Endothelial cell of umbilical vein (primary cell): ENCODE results near the gene FLNB. TPM values are rescaled to one million over a fixed set of nuclear protein-coding genes. Genes with fewer than 3 reads are reported as not detected.

ENCODE experiments used
- BruUV-seq: library from RNA; stranded (reverse); fragments of 400-500 nt; replicated peaks from 2 replicates; lab custom pipeline; 2021; lab: Mats Ljungman, UMichigan
- CTCF ChIA-PET: fragments of 300-600, 350-600 bp; sonication (Branson Sonifier 250); formaldehyde crosslinking; loops from one replicate; lab custom pipeline; 2021; ENCODE audit warnings: antibody characterized with exemption, inconsistent platforms; lab: Charles Lee
- POLR2A ChIA-PET: fragments of 300-600, 350-600 bp; sonication (Branson Sonifier 250); formaldehyde crosslinking; loops from one replicate; lab custom pipeline; 2021; ENCODE audit warnings: antibody characterized with exemption, inconsistent platforms; lab: Charles Lee
- DNase-seq: peaks from one replicate; pipeline ENCODE4 v3.0.0-alpha.2; 2011; ENCODE audit warnings: low read depth, low spot score
- FAIRE-seq: peaks from 2 replicates; lab custom pipeline; 2011; peaks lifted over from hg19 to GRCh38; lab: Jason Lieb, UNC
- H2AFZ ChIP-seq: 2 replicates; pipeline ENCODE4 v1.6.0; 2012; ENCODE audit warnings: low read depth, low read length, control low read depth, inconsistent platforms
- H3K27ac ChIP-seq: 2 replicates; pipeline ENCODE4 v1.5.1; 2011; ENCODE audit warnings: low read depth, mild to moderate bottlenecking, control low read depth, low read length, moderate library complexity; ENCODE audit not compliant: insufficient read depth
- H3K27me3 ChIP-seq, 2 experiments: 2 replicates each; pipeline versions ENCODE4 v1.6.0 to v1.6.1; 2011; ENCODE audit warnings: low read length in 2 of 2, mixed read lengths in 1 of 2; ENCODE audit not compliant: control insufficient read depth in 2 of 2, insufficient read depth in 2 of 2
- H3K36me3 ChIP-seq, 2 experiments: 2 replicates in 1 of 2; 3 replicates in 1 of 2; pipeline ENCODE4 v1.5.1; 2011; ENCODE audit warnings: low read length in 2 of 2, mild to moderate bottlenecking in 1 of 2, moderate library complexity in 1 of 2; ENCODE audit not compliant: control insufficient read depth in 2 of 2, insufficient read depth in 2 of 2; ENCODE audit errors: extremely low read depth in 1 of 2
- H3K4me1 ChIP-seq: 3 replicates; pipeline ENCODE4 v1.5.1; 2011; ENCODE audit warnings: mild to moderate bottlenecking, low read length; ENCODE audit not compliant: control insufficient read depth, insufficient read depth; ENCODE audit errors: extremely low read depth
- H3K4me2 ChIP-seq: 2 replicates; pipeline ENCODE4 v1.6.1; 2011; ENCODE audit warnings: low read length, control low read depth, mixed read lengths; ENCODE audit not compliant: insufficient read depth
- H3K4me3 ChIP-seq, 3 experiments: fragments of 200-600 bp in 1 of 3; sonication (generic), shearing (Covaris generic) in 1 of 3; replicated peaks in 1 of 3; 2 replicates each; pipeline ENCODE4 v1.5.1; 2011 to 2016; ENCODE audit warnings: control low read depth in 3 of 3, low read length in 3 of 3, mild to moderate bottlenecking in 2 of 3, inconsistent platforms in 1 of 3, low read depth in 1 of 3, moderate library complexity in 1 of 3; ENCODE audit not compliant: insufficient read depth in 1 of 3
- H3K79me2 ChIP-seq: 2 replicates; pipeline ENCODE4 v1.6.0; 2012; ENCODE audit warnings: low read length, inconsistent platforms; ENCODE audit not compliant: control insufficient read depth, insufficient read depth
- H3K9ac ChIP-seq: replicated peaks from 2 replicates; pipeline ENCODE3; 2011; ENCODE audit warnings: low read length, control low read depth; ENCODE audit not compliant: insufficient read depth; ENCODE audit errors: extremely low read depth
- H3K9me1 ChIP-seq: replicated peaks from 3 replicates; pipeline ENCODE4 v1.6.0; 2011; ENCODE audit warnings: mild to moderate bottlenecking, low read length; ENCODE audit not compliant: control insufficient read depth, insufficient read depth; ENCODE audit errors: extremely low read depth
- H3K9me3 ChIP-seq: replicated peaks from 2 replicates; pipeline ENCODE4 v1.5.1; 2012; ENCODE audit warnings: low read length, inconsistent platforms; ENCODE audit not compliant: control insufficient read depth, insufficient read depth
- H4K20me1 ChIP-seq: replicated peaks from 2 replicates; pipeline ENCODE3; 2011; ENCODE audit warnings: mild to moderate bottlenecking, low read length; ENCODE audit not compliant: control insufficient read depth, insufficient read depth; ENCODE audit errors: extremely low read depth
- EZH2 ChIP-seq: IDR thresholded peaks from 2 replicates; pipeline ENCODE4 v1.6.1; 2012; ENCODE audit warnings: borderline replicate concordance, low read depth, mild to moderate bottlenecking, moderate library complexity, low read length, inconsistent platforms; ENCODE audit not compliant: severe bottlenecking
- FOS ChIP-seq: IDR thresholded peaks from 2 replicates; pipeline ENCODE4 v1.6.1; 2011; ENCODE audit warnings: mild to moderate bottlenecking, low read length, moderate library complexity, borderline replicate concordance; ENCODE audit not compliant: insufficient read depth
- GATA2 ChIP-seq: IDR thresholded peaks from 2 replicates; pipeline ENCODE4 v1.7.0; 2011; ENCODE audit warnings: low read depth, mild to moderate bottlenecking, moderate library complexity, mixed read lengths, low read length; ENCODE audit not compliant: insufficient read length, insufficient read depth
- JUN ChIP-seq: IDR thresholded peaks from 2 replicates; pipeline ENCODE4 v1.6.1; 2011; ENCODE audit warnings: borderline replicate concordance, low read depth; ENCODE audit not compliant: insufficient read length, insufficient read depth
- MYC ChIP-seq: IDR thresholded peaks from one replicate; pipeline ENCODE4 v1.6.1; 2011; ENCODE audit warnings: mild to moderate bottlenecking, low read depth, low read length
- POLR2A ChIP-seq: IDR thresholded peaks from 2 replicates; pipeline ENCODE4 v1.6.1; 2012; ENCODE audit warnings: low read depth, mild to moderate bottlenecking, control low read depth, low read length
- POLR2AphosphoS5 ChIP-seq: IDR thresholded peaks from 2 replicates; pipeline ENCODE4 v1.6.1; 2012; ENCODE audit warnings: low read depth, mild to moderate bottlenecking, control low read depth, low read length, moderate library complexity; ENCODE audit not compliant: insufficient read depth
- dilution Hi-C: fragments of 300-500 bp; cut with MboI; formaldehyde crosslinking; loops from one replicate; pipeline ENCODE4 v1.15.0; 2019; ENCODE audit warnings: low sequenced_read_pairs; ENCODE audit not compliant: extremely low pct_ligation_motif_present
- intact Hi-C: fragments of 100-400 bp; cut with micrococcal nuclease; formaldehyde crosslinking; loops from one replicate; pipeline ENCODE4 v1.10.0; 2022
- polyA plus RNA-seq, 4 experiments: library from polyadenylated mRNA; depleted of rRNA in 3 of 4; stranded (reverse) in 3 of 4; unstranded in 1 of 4; fragments of >200 nt; gene quantifications; 2 replicates each; pipeline versions ENCODE4 v1.2.1 to v1.2.3, GENCODE V29; 2011 to 2012; ENCODE audit warnings: missing spikeins in 1 of 4
- total RNA-seq: library from RNA; stranded (reverse); gene quantifications from 2 replicates; pipeline ENCODE4 v1.2.3, GENCODE V29; 2021
- TF ChIP-seq, protein P1 (sequence below), 2 donors: IDR thresholded peaks; 1 replicate in 1 of 2; 2 replicates in 1 of 2; pipeline ENCODE4 v1.5.1; 2011; ENCODE audit warnings: low read length in 2 of 2, mild to moderate bottlenecking in 2 of 2, moderate library complexity in 2 of 2, control low read depth in 1 of 2, inconsistent platforms in 1 of 2, low read depth in 1 of 2; ENCODE audit not compliant: insufficient read depth in 1 of 2; ENCODE audit errors: extremely low read depth in 1 of 2
- TF ChIP-seq, protein P2 (sequence below): IDR thresholded peaks from 2 replicates; pipeline ENCODE4 v1.6.1; 2011; ENCODE audit not compliant: insufficient read depth, insufficient read length

FLNB gene
- total and polyA plus RNA-seq, 2 donors (not counting 3 experiments of a cell fraction or from before 2014, with no cell fraction given): 479 to 670 TPM

DNA sequence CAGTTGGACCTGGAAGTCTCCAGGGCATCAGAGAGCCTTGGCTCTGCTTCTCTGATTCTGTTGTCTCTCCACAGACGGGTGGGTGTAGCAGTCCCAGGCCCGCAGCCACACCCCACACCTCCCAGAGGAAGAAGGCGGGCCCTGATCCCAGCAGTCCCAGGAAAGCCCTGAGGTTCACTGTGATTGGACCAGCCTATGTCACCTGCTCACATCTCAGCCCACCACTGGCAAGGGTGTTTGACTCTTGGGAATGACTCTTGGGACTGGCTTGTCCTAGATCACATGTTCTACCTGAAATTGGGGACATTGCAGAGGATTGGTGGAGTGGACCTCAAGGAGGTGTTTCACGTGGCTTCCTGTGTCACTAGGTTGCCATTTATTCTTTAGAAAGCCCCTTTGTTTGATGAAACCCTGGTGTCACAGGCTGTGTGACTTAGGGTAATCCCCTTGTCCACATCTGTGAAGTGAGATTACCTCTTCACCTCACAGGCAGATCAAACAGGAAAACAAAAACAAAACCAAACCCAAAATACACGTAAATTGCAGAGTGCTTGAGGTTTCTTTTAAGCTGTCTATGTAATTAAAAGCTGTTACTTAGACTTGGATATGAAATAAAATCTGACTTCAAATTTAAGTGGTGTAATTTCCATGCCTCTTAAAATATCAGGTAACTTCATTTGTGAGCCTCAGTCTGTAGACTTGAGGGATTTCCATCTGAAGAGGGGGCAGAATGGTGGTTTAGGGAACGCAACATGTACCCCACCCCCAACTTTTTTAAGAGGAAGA lies 26.7 kb downstream of the FLNB start:
- no peak for FAIRE-seq
- H3K4me2 ChIP-seq: no peak overlapping the region
- ChIA-PET CTCF (interaction anchor here (1.1 to 1.5 kb wide), 3 partner anchors 8 to 15 kb away, joined by 4 to 6 read pairs (median 6); no protein-coding TSS in a partner anchor), POLR2A (no interaction called here)
- H2AFZ ChIP-seq: no peak overlapping the region
- intact Hi-C loops (no loop called here), dilution Hi-C loops (loop anchor here (25.0 kb wide), 1 partner anchor 98 kb away; no protein-coding TSS in a partner anchor)
- TF ChIP-seq EZH2 (no peak), MYC (no peak), FOS (no peak), POLR2A (no peak), JUN (no peak), GATA2 (no peak), POLR2AphosphoS5 (no peak)
- TF ChIP-seq, protein P1, sequence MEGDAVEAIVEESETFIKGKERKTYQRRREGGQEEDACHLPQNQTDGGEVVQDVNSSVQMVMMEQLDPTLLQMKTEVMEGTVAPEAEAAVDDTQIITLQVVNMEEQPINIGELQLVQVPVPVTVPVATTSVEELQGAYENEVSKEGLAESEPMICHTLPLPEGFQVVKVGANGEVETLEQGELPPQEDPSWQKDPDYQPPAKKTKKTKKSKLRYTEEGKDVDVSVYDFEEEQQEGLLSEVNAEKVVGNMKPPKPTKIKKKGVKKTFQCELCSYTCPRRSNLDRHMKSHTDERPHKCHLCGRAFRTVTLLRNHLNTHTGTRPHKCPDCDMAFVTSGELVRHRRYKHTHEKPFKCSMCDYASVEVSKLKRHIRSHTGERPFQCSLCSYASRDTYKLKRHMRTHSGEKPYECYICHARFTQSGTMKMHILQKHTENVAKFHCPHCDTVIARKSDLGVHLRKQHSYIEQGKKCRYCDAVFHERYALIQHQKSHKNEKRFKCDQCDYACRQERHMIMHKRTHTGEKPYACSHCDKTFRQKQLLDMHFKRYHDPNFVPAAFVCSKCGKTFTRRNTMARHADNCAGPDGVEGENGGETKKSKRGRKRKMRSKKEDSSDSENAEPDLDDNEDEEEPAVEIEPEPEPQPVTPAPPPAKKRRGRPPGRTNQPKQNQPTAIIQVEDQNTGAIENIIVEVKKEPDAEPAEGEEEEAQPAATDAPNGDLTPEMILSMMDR (IDR thresholded peaks at IDR 0.05; ENCODE audit: extremely low read depth in 1 of 2, insufficient read depth in 1 of 2, low read depth in 1 of 2, low read length in 2 of 2): no peak
- TF ChIP-seq, protein P2, sequence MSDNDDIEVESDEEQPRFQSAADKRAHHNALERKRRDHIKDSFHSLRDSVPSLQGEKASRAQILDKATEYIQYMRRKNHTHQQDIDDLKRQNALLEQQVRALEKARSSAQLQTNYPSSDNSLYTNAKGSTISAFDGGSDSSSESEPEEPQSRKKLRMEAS: no peak
- peaks cover 13% of the 10 kb centered on the region for H3K4me1 ChIP-seq
- H3K9me3 ChIP-seq: no peaks in the 10 kb centered on the region
- H3K27ac ChIP-seq: no peak overlapping the region
- H3K27me3 ChIP-seq: no peaks in the 10 kb centered on the region
- H3K9me1 ChIP-seq: no peaks in the 10 kb centered on the region
- no TSS peak for BruUV-seq
- no peak for DNase-seq
- peaks cover 5 to 6% of the 10 kb centered on the region in 2 experiments for H3K36me3 ChIP-seq
- H4K20me1 ChIP-seq: peaks cover 4% of the 10 kb centered on the region
- H3K4me3 ChIP-seq: no peak overlapping the region
- no peak overlapping the region for H3K9ac ChIP-seq
- peaks cover 97% of the 10 kb centered on the region for H3K79me2 ChIP-seq
